GM21825 (cell line): ENCODE measurements around the gene EIF4A3.

ENCODE experiments used
- ATAC-seq: cut with Tn5 transposase; IDR thresholded peaks from one replicate; pipeline ENCODE4 v1.9.1; 2021; ENCODE audit warnings: mild to moderate bottlenecking, moderate library complexity; ENCODE audit not compliant: unreplicated experiment

Gene EIF4A3

DNA sequence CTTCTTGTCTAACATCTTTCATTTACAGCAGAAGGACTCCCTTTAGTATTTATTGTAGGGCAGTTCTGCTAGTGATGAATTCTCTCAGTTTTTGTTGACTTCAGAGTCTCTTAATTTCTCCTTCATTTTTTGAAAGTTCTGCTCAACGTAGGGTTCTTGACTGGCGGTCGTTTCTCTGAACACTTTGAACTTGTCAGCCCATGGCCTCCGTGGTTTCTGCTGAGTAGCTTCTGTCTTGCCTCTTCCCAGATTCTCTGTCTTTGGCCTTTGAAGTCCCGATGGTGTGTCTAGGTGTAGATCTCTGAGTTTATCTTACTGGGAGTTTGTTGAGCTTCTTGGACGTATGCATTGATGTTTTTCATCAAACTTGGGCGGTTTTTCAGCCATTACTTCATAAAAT is 32.2 kb downstream of the EIF4A3 start:
- no peak for ATAC-seq

GRCh38 chr17:80113033-80113484 is 33.9 kb downstream of the EIF4A3 start:
- no peak for ATAC-seq

GRCh38 chr17:80112471-80113032 is 34.4 kb downstream of the EIF4A3 start:
- no peak for ATAC-seq

DNA sequence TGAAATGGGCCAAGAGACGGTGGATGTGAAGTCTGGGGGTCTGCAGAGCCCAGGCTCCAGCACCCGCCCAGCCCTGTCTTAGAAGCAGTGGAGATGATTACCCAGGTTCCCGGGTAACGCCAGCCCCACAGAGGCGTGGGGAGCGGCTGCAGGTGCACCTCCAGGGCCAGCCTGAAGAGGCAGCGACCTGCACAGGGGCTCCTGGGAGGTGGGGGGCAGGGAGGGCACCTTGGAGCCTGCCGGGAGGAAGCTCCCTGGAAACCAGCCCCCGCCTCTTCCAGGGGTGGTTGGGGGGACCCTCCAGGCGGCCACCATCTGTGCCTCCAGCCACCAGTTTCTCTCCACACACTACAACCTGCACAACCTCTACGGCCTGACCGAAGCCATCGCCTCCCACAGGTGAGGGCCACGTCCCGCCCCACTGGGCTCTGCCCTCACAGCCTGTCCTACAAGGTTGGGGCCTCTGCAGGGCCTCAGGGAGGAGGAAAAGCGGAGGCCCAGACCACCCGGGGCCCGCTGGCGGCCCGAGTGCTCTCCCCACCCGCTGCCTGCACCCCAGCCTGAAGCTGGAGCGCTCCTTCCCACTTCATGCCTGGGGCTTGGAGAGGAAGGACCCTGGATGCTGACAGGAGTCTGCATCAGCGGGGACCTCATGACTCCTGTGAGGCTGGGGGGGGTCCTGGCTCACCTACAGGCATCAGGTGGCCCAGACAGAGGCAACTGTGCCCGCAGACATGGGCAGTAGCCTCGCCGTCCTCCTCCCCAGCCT is 35.0 kb downstream of the EIF4A3 start:
- no peak for ATAC-seq

GRCh38 chr17:80110927-80111701 is 35.8 kb downstream of the EIF4A3 start:
- no peak for ATAC-seq

- no peak for ATAC-seq
These were observed 36.5 kb downstream of the EIF4A3 start for GRCh38 chr17:80110447-80110812.

- no peak for ATAC-seq
These were observed 37.0 kb downstream of the EIF4A3 start for GRCh38 chr17:80109713-80110446.

DNA sequence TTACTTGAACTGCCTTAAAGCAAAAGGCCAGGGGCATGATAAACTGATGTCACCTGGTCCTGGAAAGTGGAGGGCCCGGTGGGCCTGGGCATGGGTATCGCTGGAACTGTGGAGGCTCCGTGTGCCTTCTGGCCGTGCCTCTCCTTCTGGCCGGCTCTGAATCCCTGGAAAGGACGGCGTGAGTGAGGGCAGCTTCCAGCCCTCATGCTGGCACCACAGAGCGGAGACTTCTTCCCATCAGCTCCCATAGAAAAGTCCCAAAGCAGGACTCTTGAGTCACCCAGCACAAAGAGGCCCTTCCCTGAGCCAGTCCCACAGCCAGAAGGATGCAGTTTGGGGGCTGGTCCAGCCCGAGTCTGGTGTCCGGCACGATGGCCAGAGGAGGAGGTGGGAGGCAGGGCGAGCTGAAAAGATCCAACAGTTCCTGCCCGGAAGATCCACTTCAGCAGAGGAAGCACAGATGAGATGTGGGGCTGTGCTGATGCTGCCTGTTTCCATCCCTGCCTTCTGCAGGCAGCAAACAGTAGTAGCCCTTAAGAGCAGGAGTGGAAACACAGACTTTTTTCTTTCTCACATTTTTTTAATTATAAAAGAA is 37.8 kb downstream of the EIF4A3 start:
- ATAC-seq: no peak

DNA sequence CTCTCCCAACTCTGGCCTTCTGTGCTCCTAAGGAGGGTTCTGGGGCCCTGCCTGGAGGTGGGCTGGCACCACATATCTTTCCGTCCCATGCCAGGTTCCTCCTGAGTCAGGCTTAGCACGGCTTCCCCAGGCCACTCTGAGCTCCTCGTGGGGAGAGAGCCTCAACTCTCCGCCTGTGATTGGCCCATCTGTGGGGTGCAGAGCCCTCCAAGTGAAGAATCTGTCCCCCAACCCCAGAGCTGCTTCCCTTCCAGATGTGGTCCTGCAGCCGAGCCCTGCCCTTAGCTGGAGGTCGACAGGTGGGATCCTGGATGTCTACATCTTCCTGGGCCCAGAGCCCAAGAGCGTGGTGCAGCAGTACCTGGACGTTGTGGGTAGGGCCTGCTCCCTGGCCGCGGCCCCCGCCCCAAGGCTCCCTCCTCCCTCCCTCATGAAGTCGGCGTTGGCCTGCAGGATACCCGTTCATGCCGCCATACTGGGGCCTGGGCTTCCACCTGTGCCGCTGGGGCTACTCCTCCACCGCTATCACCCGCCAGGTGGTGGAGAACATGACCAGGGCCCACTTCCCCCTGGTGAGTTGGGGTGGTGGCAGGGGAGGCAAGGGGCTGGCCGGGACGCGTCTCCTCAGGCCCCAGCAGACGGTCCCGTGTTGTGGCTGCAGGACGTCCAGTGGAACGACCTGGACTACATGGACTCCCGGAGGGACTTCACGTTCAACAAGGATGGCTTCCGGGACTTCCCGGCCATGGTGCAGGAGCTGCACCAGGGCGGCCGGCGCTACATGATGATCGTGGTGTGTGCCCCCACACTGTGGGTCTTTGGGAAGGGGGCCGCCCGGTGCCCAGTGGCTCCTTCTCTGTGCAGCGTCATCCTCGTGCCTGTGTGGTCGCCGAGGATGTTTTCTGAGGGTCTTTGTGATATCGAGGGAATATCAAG is 38.6 kb downstream of the EIF4A3 start:
- ATAC-seq: no peak

GRCh38 chr17:80107231-80108021 is 39.5 kb downstream of the EIF4A3 start:
- no peak for ATAC-seq

GRCh38 chr17:80106751-80107150 is 40.2 kb downstream of the EIF4A3 start:
- no peak for ATAC-seq

DNA sequence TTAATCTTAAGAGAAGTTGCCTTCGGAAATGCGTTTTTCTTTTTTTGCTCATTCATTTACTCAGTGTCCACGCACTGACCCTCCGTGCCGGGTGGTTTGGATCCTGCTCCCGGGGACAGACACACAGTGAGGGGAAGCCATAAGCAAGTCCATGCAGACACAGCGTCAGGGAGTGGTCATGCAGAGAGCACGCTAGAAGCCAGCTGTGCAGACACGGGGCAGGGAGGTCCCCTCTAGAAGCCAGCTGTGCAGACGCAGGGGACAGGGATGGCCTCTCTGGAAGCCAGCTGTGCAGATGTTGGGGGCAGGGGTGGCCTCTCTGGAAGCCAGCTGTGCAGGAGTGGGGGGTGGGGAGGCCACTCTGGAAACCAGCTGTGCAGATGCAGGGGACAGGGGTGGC is 40.8 kb downstream of the EIF4A3 start:
- no peak for ATAC-seq

DNA sequence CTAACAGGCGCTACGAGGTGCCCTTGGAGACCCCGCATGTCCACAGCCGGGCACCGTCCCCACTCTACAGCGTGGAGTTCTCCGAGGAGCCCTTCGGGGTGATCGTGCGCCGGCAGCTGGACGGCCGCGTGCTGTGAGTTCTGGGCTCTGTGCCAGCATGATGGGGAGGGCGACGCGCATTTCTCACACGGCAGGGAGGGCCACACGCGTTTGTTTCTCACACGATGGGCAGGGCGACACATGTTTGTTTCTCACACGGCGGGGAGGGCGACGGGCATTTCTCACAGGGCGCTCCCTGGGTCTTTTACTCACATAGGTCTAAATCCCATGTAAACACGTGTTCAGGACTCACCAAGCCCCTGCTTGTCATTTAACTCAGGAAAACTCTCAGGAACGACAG is 41.2 kb downstream of the EIF4A3 start:
- ATAC-seq: no peak

- ATAC-seq: no peak
These were observed 42.0 kb downstream of the EIF4A3 start for GRCh38 chr17:80104956-80105375.

GRCh38 chr17:80104321-80104955 is 42.5 kb downstream of the EIF4A3 start:
- ATAC-seq: no peak

GRCh38 chr17:80103449-80104085 is 43.4 kb downstream of the EIF4A3 start:
- ATAC-seq: no peak

DNA sequence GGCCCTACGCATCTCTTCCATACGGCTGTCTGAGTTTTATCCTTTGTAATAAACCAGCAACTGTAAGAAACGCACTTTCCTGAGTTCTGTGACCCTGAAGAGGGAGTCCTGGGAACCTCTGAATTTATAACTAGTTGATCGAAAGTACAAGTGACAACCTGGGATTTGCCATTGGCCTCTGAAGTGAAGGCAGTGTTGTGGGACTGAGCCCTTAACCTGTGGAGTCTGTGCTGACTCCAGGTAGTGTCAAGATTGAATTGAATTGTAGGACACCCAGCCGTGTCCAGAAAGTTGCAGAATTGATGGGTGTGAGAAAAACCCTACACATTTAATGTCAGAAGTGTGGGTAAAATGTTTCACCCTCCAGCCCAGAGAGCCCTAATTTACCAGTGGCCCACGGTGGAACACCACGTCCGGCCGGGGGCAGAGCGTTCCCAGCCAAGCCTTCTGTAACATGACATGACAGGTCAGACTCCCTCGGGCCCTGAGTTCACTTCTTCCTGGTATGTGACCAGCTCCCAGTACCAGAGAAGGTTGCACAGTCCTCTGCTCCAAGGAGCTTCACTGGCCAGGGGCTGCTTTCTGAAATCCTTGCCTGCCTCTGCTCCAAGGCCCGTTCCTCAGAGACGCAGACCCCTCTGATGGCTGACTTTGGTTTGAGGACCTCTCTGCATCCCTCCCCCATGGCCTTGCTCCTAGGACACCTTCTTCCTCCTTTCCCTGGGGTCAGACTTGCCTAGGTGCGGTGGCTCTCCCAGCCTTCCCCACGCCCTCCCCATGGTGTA is 44.1 kb downstream of the EIF4A3 start:
- ATAC-seq: no peak
